Suprapubic skin (tissue), 3 donors: ENCODE results near the gene SMAD7.

Source experiments
- EP300 ChIP-seq: sonication (generic); formaldehyde crosslinking; IDR thresholded peaks from one replicate; pipeline ENCODE4 v1.6.1; 2017; ENCODE audit warnings: antibody characterized with exemption
- TF ChIP-seq, protein P1 (sequence below), 2 donors: fragments of 200-600 bp in 1 of 2; fragments of 450-650 bp in 1 of 2; sonication (generic) in 1 of 2; IDR thresholded peaks; one replicate each; pipeline ENCODE4 v1.5.1; 2016 to 2019; ENCODE audit warnings: antibody characterized with exemption in 2 of 2, mild to moderate bottlenecking in 1 of 2, moderate library complexity in 1 of 2

GRCh38 chr18:48953104-48953706, 2.4 kb upstream of the SMAD7 start:
- TF ChIP-seq, protein P1, sequence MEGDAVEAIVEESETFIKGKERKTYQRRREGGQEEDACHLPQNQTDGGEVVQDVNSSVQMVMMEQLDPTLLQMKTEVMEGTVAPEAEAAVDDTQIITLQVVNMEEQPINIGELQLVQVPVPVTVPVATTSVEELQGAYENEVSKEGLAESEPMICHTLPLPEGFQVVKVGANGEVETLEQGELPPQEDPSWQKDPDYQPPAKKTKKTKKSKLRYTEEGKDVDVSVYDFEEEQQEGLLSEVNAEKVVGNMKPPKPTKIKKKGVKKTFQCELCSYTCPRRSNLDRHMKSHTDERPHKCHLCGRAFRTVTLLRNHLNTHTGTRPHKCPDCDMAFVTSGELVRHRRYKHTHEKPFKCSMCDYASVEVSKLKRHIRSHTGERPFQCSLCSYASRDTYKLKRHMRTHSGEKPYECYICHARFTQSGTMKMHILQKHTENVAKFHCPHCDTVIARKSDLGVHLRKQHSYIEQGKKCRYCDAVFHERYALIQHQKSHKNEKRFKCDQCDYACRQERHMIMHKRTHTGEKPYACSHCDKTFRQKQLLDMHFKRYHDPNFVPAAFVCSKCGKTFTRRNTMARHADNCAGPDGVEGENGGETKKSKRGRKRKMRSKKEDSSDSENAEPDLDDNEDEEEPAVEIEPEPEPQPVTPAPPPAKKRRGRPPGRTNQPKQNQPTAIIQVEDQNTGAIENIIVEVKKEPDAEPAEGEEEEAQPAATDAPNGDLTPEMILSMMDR (IDR thresholded peaks at IDR 0.05), result no peak
- TF ChIP-seq EP300, result no peak
